ENCODE results near the gene MAP2K3. TPM values are rescaled to one million over a fixed set of nuclear protein-coding genes. Genes with fewer than 3 reads are reported as not detected.
A peak's percentile ranks its signal among the peaks of the same experiment; 100 is the strongest.

MAP2K3 gene
- total and polyA plus RNA-seq, 2 experiments from 2014 or later = 42.6 to 119 TPM

DNA sequence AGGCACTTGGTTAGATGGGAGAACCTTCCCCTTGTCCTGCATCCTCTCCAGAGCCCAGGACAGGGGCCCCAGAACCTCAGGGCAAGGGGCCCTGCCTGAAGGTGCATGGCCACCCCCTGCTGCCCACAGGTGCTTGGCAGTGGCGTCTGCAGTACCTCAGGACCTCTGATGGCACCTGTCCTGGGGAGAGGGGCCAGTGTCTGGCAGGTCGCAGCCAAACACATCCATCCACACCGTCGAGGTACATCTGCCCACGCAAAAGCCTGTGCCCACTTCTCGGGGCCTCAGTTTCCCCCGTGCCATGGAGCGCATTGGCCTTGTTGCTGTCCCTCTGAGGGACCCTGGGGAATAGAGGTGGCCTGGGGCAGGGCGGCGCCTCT, 9.3 kb downstream of the MAP2K3 start:
- Histone ChIP-seq H3K4me2 (ENCODE audit: unreplicated experiment) (no peak overlapping the region), H4K20me1 (ENCODE audit: insufficient read depth) (peaks cover 8% of the 10 kb centered on the region; the same call in 1 of the 2 replicates), H3K4me3 (no peak overlapping the region), H3K4me1 (ENCODE audit: insufficient read depth) (peaks cover 16% of the 10 kb centered on the region), H3F3A (ENCODE audit: insufficient read depth) (no peaks in the 10 kb centered on the region), H2AFZ (no peak overlapping the region), H3K9ac (no peak overlapping the region), H3K27ac (no peak overlapping the region), H3K79me2 (ENCODE audit: insufficient read depth) (peaks cover 100% of the 10 kb centered on the region), H3K27me3 (replicated peaks; ENCODE audit: insufficient read depth) (no peaks in the 10 kb centered on the region), H3K9me2 (ENCODE audit: insufficient read depth) (no peaks in the 10 kb centered on the region), H3K9me3 (ENCODE audit: low read depth) (no peaks in the 10 kb centered on the region), H3K36me3 (ENCODE audit: low read depth) (no peaks in the 10 kb centered on the region; the same call in 1 of the 2 replicates)
- in situ Hi-C loops (cut with MboI) = no loop called here
- WGBS, 2 experiments (ENCODE audit: low coverage in 1 of 2, low lambda C conversion rate in 2 of 2, missing lambda C conversion rate in 2 of 2) = 43 to 63% methylated on average over 10 of the region's 10 CpGs
- TF ChIP-seq EZH2phosphoT487 (IDR thresholded peaks at IDR 0.05; ENCODE audit: insufficient read depth, low read depth) (no peak), EZH2 (IDR thresholded peaks at IDR 0.05; ENCODE audit: insufficient read depth, poor library complexity, severe bottlenecking) (no peak)
- DNase-seq = no peak

DNA sequence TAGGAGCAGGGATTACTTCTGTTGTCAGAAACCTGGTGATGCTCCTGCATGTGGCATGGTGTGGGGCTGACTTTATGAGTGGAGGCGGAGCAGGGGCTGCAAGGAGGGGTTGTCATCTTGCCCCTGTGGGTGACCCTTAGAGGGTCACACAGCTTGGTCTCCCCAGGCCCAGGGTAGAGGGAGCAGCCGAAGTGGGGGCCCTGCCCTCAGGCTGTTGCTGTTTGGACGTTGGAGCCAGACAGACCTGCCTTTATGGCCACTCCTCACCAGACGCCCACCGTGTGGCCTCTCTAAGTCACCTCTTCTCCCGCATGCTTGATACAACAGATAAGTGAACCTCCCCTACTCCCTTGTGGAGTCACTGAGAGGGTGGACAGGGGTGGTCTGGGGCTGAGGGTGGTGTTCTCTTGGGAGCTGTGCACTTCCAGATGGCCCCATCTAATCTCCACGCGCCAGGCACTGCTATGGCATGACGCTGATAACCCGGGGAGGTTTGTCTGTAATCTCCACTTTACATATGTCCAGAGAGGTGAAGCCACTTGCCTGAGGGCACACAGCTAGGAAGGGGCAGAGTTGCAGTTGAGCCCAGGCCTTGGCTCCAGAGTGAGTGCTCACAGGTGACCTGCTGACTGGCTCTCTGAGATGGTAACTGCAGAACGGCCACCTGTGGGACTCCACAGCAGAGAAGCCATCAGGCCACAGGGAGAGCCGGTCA, 10.0 kb downstream of the MAP2K3 start:
- Histone ChIP-seq H2AFZ (no peak overlapping the region), H3K4me2 (ENCODE audit: unreplicated experiment) (no peak overlapping the region), H3K9me2 (ENCODE audit: insufficient read depth) (no peaks in the 10 kb centered on the region), H3K4me3 (no peak overlapping the region), H3K9ac (peak overlapping the region; percentile 9; the same call in 1 of the 2 replicates), H3K27me3 (replicated peaks; ENCODE audit: insufficient read depth) (no peaks in the 10 kb centered on the region), H3K79me2 (ENCODE audit: insufficient read depth) (peaks cover 100% of the 10 kb centered on the region), H4K20me1 (ENCODE audit: insufficient read depth) (peaks cover 8% of the 10 kb centered on the region; the same call in 1 of the 2 replicates), H3K9me3 (ENCODE audit: low read depth) (no peaks in the 10 kb centered on the region), H3K4me1 (ENCODE audit: insufficient read depth) (peaks cover 12% of the 10 kb centered on the region; the same call in 1 of the 2 replicates), H3K36me3 (ENCODE audit: low read depth) (no peaks in the 10 kb centered on the region; the same call in 1 of the 2 replicates), H3F3A (ENCODE audit: insufficient read depth) (no peaks in the 10 kb centered on the region), H3K27ac (no peak overlapping the region)
- 58 to 60% methylated on average over 12 of the region's 12 CpGs for WGBS, 2 experiments (ENCODE audit: low coverage in 1 of 2, low lambda C conversion rate in 2 of 2, missing lambda C conversion rate in 2 of 2)
- DNase-seq = no peak
- in situ Hi-C loops (cut with MboI) = no loop called here
- TF ChIP-seq EZH2phosphoT487 (IDR thresholded peaks at IDR 0.05; ENCODE audit: insufficient read depth, low read depth) (no peak), EZH2 (IDR thresholded peaks at IDR 0.05; ENCODE audit: insufficient read depth, poor library complexity, severe bottlenecking) (no peak)

DNA sequence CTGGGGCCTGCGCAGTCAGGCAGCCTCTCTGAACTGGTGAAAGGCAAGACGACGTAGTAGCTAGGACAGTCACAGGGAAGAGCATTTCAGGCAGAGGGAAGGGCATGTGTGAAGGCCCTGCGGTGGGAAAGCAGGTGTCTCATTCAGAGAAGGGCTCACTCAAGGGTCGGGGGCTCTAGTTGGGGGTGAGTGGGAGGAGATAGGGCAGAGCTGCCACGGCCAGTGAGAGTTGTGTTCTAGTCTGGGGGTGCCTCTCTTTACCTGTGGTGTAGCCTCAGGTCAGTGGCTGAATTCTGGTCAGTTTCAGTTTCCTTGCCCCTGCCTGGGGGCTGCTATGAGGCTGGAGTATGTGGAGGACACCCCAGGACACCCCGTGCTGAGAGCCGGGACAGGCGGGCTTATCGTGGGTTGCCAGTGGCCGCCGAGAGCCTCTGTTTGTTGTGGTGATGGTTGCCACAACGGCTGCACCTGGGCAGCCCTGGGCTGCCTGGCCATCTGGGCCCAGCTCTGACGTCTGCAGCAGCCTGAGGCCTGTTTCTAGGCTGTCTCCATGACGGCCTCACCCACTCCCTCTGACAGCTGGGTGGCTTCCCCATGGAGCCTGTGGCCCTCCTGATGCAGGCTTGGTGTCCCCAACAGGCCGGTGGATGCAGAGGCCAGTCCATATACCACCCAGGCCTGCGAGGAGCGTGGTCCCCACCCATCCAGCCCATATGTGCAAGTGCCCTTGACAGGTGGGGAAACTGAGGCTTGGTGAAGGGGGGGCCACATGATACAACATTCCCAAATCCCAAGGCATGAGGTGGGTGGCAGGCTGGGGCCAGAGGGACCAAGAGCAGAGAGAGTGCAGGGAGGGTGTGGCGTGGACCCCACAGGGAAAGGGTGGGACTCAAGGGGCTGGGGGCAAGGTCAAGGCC, 10.8 kb downstream of the MAP2K3 start:
- Histone ChIP-seq H3K4me2 (ENCODE audit: unreplicated experiment) (no peak overlapping the region), H3K9me2 (ENCODE audit: insufficient read depth) (no peaks in the 10 kb centered on the region), H3F3A (ENCODE audit: insufficient read depth) (no peaks in the 10 kb centered on the region), H3K9me3 (ENCODE audit: low read depth) (no peaks in the 10 kb centered on the region), H3K27ac (peak overlapping the region; percentile 4; the same call in 1 of the 2 replicates), H3K4me3 (no peak overlapping the region), H3K4me1 (ENCODE audit: insufficient read depth) (peaks cover 4% of the 10 kb centered on the region; the same call in 1 of the 2 replicates), H3K36me3 (ENCODE audit: low read depth) (peaks cover 5% of the 10 kb centered on the region), H4K20me1 (ENCODE audit: insufficient read depth) (peaks cover 8% of the 10 kb centered on the region; the same call in 1 of the 2 replicates), H3K9ac (peak overlapping the region; percentile 9; the same call in 1 of the 2 replicates), H3K79me2 (ENCODE audit: insufficient read depth) (peaks cover 100% of the 10 kb centered on the region), H3K27me3 (replicated peaks; ENCODE audit: insufficient read depth) (no peaks in the 10 kb centered on the region), H2AFZ (no peak overlapping the region)
- no peak for TF ChIP-seq EZH2phosphoT487 (IDR thresholded peaks at IDR 0.05; ENCODE audit: insufficient read depth, low read depth)
- TF ChIP-seq EZH2 (IDR thresholded peaks at IDR 0.05; ENCODE audit: insufficient read depth, poor library complexity, severe bottlenecking) = no peak
- in situ Hi-C loops (cut with MboI) = no loop called here
- DNase-seq = peak; percentile 50
- 59 to 61% methylated on average over 19 of the region's 19 CpGs for WGBS, 2 experiments (ENCODE audit: low coverage in 1 of 2, low lambda C conversion rate in 2 of 2, missing lambda C conversion rate in 2 of 2)

Data from GM23248 (cell line).